GM21576 (cell line): ENCODE results near the gene NUF2.
A peak's percentile ranks its signal among the peaks of the same experiment; 100 is the strongest.
"Not testable (repeated sequence)": the region's sequence is repeated elsewhere in the genome, so short reads cannot be mapped to it uniquely, and the experiment has no call there.

ENCODE experiments used
- ATAC-seq: cut with Tn5 transposase; IDR thresholded peaks from one replicate; pipeline ENCODE4 v1.9.1; 2021; ENCODE audit warnings: mild to moderate bottlenecking, moderate library complexity; ENCODE audit not compliant: unreplicated experiment

Gene NUF2

GRCh38 chr1:163321311-163322305, at the start of gene NUF2:
TSS of gene NUF2 (plus strand) at chr1:163321954. CDS start at chr1:163326052, 4,098 bp downstream.
- peak; percentile 94 for ATAC-seq

DNA sequence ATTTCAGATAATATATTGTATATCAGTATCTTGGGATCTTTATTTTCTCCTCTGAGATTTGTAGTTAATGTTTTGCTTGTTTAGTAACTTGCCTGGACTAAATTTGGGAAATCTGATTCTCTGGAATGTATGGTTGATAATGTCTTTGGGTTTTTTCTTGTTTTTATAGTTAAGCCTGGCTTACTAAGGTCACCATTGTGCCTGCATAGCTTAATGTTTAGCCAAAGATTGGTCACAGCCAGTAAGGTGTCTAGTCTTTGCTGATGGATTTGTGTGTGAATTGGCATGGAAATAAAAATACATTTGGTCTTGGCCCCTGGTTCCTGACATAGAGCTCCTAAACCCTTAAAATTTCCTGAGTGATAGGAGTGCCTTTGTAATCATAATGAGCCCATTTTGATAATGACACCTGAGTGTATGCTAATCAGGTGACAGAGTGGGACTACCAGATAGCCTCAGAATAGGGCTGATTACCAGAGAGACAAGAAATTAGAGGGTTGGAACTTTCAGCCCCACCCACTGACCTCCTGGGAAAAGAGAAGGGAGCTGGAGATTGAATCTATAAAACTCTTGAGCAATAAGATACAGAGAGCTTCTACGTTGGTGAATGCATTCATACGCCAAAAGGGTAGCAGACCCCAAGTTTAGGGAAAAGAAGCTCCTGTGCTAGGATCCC, 47.9 kb upstream of the NUF2 start:
- no peak for ATAC-seq

- ATAC-seq: no peak
These were observed 46.5 kb upstream of the NUF2 start for GRCh38 chr1:163275222-163275621.

DNA sequence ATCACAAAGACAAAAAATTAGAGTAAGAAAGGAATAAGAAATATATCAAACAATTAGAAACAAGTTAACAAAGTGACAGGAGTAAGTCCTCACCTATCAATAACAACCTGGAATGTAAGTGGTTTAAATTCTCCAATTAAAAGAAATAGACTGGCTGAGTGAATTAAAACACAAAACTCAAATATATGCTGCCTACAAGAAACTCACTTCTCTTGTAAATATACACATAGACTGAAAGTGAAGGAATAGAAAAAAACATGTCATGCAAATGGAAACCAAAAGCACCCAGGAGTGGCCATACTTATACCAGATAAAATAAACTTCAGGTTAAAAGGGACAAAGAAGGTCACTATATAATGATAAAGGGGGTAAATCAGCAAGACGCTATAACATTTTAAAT, 43.2 kb upstream of the NUF2 start:
- no peak for ATAC-seq

DNA sequence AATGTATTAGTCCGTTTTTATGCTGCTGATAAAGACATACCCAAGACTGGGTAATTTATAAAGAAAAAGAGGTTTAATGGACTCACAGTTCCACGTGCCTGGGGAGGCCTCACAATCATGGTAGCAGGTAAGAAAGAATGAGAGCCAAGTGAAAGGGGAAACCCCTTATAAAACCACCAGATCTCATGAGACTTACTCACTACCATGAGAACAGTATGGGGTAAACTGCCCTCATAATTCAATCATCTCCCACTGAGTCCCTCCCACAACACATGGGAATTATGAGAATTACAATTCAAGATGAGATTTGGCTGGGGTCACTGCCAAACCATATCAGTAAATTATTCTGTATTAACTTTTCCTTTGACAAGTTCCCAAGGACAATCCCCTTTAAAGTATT, 36.9 kb upstream of the NUF2 start:
- ATAC-seq: not testable (repeated sequence)

- no peak for ATAC-seq
These were observed 31.6 kb upstream of the NUF2 start for GRCh38 chr1:163290025-163290640.

DNA sequence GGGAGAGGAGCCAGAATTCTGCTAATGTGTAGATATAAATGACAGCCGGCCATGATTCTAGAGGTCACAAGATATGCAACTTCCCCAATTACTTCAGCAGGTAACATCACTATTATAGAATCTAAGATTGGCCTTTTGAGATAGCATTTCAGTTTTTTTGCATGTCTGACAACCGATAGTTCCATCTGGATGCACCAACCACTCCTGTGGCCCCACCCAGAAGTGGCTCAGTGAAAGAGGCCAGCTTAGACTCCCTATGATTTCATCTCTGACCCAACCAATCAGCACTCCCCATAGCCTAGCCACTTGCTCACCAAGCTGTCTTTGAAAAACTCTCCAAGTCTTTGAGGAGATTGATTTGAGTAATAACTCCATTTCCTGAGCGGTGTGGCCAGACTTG, 30.3 kb upstream of the NUF2 start:
- ATAC-seq: no peak

GRCh38 chr1:163292153-163292552, 29.6 kb upstream of the NUF2 start:
- ATAC-seq: not testable (repeated sequence)

DNA sequence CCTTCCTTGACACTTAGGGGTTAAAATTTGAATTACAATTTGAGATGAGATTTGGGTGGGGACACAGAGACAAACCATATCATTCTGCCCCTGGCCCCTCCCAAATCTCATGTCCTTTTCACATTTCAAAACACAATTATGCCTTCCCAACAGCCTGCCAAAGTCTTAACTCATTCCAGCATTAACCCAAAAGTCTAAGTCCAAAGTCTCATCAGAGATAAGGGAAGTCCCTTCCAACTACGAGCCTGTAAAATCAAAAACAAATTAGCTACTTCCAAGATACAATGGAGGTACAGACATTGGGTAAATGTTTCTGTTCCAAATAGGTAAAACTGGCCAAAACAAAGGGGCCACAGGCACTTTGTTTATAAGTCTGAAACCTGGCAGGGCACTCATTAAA, 28.3 kb upstream of the NUF2 start:
- ATAC-seq: not testable (repeated sequence)

- no peak for ATAC-seq
These were observed 25.8 kb upstream of the NUF2 start for GRCh38 chr1:163295949-163296348.

DNA sequence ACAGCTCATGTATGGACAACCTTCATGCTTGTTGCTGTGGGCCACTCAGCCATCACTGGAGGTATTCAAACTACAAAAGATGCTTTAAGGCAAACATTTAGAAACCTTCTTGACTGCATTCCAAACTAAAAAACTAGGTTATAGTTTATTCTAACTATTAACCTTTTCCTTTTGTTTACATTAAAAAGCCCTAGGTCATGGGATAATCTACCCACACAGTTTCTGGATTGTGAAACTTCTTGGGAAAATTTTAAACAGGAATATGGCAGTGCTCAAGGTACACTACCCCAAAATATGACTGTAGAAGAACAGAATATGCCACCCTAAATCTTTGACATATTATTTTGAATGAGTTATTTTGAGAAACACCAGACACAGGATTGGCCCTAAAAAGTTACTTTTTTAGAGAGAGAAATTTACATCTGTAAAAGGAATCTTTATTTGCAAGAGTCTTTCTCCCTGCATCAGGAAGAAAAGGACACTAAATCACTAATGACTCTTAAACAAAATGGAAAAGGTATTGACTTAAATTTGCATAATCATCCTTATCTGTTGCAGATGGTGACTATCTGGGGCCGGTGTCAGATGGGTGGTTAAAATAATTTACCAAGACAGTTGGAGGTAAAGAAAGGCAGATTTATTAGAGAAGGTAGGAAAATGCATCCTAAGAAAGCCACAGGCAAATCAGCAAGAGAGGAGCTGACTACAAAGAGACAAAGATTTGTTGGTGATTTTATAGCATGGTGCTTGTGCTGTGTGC, 25.1 kb upstream of the NUF2 start:
- ATAC-seq: no peak

DNA sequence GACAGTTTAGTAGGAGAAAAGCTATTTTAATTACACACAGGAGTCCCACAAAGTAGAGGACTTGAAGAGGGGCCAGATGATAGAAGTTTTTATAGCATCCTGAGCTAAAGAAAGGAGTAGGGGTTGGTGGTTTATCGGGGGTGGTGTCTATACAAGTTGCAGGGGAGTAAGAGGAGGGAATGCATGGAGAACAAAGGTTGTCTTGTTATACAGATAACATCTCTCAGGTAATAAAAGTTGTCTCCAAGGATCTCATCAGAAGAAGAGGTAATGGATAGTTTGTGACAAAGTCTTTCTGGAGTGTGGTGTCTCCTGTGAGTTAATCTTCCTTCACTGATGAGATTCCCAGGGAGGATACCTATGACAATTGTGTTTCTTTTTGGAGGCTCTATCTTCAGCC, 23.4 kb upstream of the NUF2 start:
- no peak for ATAC-seq

DNA sequence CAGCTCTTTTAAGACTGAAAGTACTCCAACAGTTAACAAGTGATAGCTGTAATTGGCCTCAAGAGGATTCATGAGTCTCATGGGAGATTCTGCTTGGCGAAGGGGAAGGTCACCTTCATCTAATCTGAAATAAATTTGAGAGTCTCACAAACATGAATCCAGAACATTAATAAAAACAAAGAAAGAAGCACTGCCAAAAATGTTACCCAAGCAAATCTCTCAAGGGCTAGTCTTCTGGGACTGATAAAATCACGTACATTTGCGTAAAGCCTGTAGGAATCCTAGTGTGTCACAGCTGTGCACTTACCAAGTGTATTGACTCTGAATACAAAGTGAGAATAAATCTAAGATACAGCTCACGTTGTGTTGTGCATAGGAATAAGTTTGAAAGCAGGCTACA, 21.2 kb upstream of the NUF2 start:
- ATAC-seq: no peak

GRCh38 chr1:163303561-163303960, 18.2 kb upstream of the NUF2 start:
- ATAC-seq: no peak

DNA sequence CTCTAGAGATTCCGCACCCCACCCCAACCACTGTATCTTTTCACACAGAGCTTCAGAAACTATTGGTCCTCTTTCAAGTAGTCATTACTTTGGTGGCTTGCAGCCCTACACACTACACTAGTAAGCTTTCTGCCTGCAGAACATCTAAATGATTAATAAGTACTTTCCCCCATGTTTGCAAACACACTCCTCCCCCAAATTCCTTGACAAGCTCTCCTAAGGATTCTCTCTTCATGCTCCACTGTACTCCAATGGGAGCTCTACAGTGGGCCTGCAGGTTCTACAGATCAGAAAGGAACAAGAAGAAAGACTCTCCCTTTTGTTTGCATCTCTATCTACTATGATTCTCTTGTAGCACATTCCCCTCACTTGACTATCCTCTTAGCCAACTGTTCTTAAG, 16.3 kb upstream of the NUF2 start:
- no peak for ATAC-seq

DNA sequence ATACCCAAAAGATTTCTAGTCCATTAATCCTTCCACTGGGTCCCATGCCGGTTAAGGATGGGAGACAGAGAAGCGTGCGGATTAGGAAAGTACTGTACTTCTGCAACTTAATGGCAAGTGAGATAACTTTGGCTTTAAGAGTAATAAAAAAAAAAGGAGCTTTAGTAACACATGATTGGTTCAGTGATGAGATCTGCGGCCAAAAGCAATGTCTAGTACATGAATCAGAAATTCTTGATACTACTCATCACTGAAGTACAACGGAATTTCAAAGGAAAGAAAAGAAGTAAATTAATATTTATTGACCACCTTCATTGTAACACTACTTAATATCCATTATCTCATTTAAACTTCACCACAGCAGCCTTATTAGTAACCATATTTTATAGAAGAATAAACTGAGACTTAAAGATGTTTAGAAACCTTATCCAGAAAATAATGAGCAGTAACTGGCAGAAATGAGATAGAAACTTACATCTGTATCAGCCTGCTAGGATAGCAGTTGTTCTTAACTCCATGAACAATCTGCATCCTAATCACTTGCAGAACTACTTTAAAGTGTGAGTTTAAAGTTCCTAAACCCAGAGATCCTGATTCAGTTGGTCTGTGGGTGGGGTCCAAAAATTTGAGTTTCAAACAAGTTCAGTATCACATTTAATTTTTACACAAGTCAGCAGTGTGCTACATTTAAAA, 14.1 kb upstream of the NUF2 start:
- ATAC-seq: no peak

DNA sequence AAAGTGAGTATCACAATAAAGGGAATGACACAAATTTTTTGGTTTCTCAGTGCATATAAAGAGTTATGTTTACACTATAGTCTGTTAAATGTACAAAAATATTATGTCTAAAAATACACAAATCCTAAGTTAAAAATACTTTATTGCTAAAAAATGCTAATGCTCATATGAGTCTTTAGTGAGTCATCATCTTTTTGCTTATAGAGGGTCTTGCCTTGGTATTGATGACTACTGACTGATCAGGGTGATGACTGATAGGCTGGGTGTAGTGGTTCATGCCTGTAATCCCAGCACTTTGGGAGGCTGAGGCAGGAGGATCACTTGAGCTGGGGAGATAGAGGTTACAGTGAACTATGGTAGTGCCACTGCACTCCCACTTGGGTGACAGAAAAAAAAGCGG, 12.9 kb upstream of the NUF2 start:
- ATAC-seq: no peak

DNA sequence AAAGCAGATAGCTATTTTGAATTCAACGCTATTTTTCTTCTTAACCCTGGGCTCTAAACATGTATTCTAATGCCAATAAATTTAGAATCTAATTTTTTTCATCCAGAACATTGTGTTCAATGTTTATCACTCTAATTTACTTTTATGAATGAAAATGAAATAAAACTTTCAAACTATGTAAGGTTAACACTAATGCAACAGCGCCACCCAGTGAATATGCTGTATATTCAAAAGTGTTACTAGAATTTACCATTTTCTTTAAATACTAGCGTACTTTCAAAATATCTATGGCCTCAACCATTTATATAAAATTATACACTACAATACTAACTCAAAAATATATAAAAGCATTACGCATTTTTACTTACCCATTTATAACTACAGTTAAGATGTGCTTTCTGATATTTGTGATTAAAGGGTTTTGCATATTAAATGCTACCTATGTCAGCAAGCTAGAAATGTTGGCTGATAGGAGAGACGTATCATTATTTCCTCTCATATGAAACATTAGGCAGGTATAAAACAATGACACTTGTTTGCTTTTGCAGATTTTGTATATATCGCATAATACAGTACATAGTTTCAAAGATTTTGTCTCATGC, 5.9 kb upstream of the NUF2 start:
- ATAC-seq: no peak

DNA sequence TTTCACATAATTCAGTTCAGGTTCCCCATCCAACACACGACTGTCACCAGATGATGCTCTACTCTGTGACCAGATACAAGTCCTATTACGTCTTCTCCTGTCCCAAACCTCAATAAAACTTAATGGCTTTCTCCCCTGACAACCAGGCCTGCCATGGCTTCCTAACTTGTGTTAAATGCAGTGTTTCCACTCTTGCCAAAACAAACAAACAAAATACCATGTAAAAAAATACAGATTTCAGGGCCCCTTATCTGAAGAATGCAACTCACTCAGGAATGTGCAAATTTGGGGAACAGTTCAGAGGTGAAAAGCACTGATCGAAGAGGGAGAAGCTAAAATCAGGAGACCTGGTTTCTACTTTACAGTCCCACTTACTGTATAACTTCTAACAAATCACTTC, 863 bp upstream of the NUF2 start:
- ATAC-seq: no peak

DNA sequence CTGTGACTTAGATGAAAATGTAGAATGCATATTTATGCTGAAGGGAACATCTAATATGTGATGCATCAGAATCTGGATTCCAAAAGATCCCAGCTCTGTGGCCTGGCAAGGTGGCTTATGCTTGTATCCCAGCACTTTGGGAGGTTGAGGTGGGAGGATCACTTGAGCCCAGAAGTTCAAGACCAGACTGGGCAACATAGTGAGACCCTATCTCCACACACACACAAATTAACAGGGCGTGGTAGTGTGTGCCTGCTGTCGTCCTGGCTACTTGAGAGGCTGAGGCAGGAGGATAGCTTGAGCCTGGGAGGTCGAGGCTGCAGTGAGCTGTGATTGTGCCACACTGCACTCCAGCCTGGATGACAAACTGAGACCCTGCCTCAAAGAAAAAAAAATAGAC, 1.6 kb downstream of the NUF2 start:
- ATAC-seq: not testable (repeated sequence)
